Stimulated activated naive CD8-positive, alpha-beta T cell treated with anti-CD3 and anti-CD28 coated beads, Interleukin-15, amount 100 ng/mL, for 72 hours (primary cell): Measurements from ENCODE around the gene SEC23B.
A peak's percentile ranks its signal among the peaks of the same experiment; 100 is the strongest.
"Not testable (repeated sequence)": the region's sequence is repeated elsewhere in the genome, so short reads cannot be mapped to it uniquely, and the experiment has no call there.

Source experiments
- ATAC-seq: fragments of 150-1000 bp; cut with Tn5 transposase; 2 replicates; pipeline ENCODE4 v1.10.0; 2021; ENCODE audit warnings: mild to moderate bottlenecking, moderate library complexity
- DNase-seq, 2 donors: peaks; one replicate each; pipeline ENCODE4 v3.0.0; 2021 to 2022
- H3K27ac Mint-ChIP-seq, 2 donors: one replicate each; pipeline ENCODE4 v1.8.0; 2022; ENCODE audit warnings: mild to moderate bottlenecking in 2 of 2, mixed read lengths in 2 of 2, moderate library complexity in 2 of 2
- H3K27me3 Mint-ChIP-seq: one replicate; pipeline ENCODE4 v1.8.0; 2022; ENCODE audit warnings: mixed read lengths
- H3K4me1 Mint-ChIP-seq: one replicate; pipeline ENCODE4 v1.8.0; 2022; ENCODE audit warnings: mild to moderate bottlenecking, mixed read lengths
- H3K4me3 Mint-ChIP-seq, 2 donors: one replicate each; pipeline ENCODE4 v1.8.0; 2022; ENCODE audit warnings: mild to moderate bottlenecking in 2 of 2, mixed read lengths in 2 of 2, moderate library complexity in 1 of 2
- H3K9me3 Mint-ChIP-seq, 2 donors: one replicate each; pipeline ENCODE4 v1.8.0; 2022; ENCODE audit warnings: mixed read lengths in 2 of 2

The SEC23B gene

GRCh38 chr20:18511571-18511970 lies 3.8 kb downstream of the SEC23B start:
- DNase-seq = no peak
- peak overlapping the region in 1 of 2 donors; percentile 46 for H3K27ac Mint-ChIP-seq
- ATAC-seq = no peak
- no peaks in the 10 kb centered on the region for H3K9me3 Mint-ChIP-seq
- H3K4me1 Mint-ChIP-seq = peaks cover 47% of the 10 kb centered on the region
- no peak overlapping the region for H3K4me3 Mint-ChIP-seq
- no peaks in the 10 kb centered on the region for H3K27me3 Mint-ChIP-seq

GRCh38 chr20:18513208-18513607 lies 5.5 kb downstream of the SEC23B start:
- H3K4me3 Mint-ChIP-seq = no peak overlapping the region
- ATAC-seq (no peak), DNase-seq (no peak)
- H3K27ac Mint-ChIP-seq = no peak overlapping the region
- no peaks in the 10 kb centered on the region for H3K27me3 Mint-ChIP-seq
- H3K9me3 Mint-ChIP-seq = no peaks in the 10 kb centered on the region
- H3K4me1 Mint-ChIP-seq = peaks cover 41% of the 10 kb centered on the region

GRCh38 chr20:18514127-18514526 lies 6.4 kb downstream of the SEC23B start:
- Mint-ChIP-seq H3K27me3 (no peaks in the 10 kb centered on the region), H3K4me1 (peaks cover 33% of the 10 kb centered on the region), H3K9me3 (no peaks in the 10 kb centered on the region), H3K27ac (no peak overlapping the region), H3K4me3 (no peak overlapping the region)
- no peak for DNase-seq
- ATAC-seq = no peak

- Mint-ChIP-seq H3K4me1 (peaks cover 14% of the 10 kb centered on the region), H3K9me3 (no peaks in the 10 kb centered on the region), H3K27ac (no peak overlapping the region), H3K4me3 (no peak overlapping the region), H3K27me3 (no peaks in the 10 kb centered on the region)
- ATAC-seq (no peak), DNase-seq (no peak)
These were observed 8.2 kb downstream of the SEC23B start for GRCh38 chr20:18515973-18516372.

DNA sequence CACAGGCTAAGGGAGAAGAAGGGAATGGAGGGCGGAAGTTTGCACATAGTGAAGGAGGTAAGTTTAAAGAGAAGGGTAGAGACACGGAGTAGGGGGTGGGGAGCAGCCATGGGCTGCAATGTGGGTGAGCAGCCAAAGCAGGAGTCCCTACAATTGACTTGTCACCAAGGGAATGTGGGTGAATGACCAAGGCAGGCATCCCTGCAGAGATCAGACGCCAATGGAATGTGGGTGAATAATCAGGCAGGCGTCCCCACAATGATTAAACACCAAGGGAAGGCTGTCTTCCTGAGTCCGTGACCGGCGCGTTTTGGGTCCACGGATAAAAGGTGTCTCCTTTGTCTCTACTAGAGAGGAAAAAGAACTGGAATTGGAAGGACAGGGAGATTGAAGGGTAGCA lies 14.3 kb downstream of the SEC23B start:
- not testable (repeated sequence) for H3K27ac Mint-ChIP-seq, DNase-seq, H3K4me3 Mint-ChIP-seq, ATAC-seq, H3K4me1 Mint-ChIP-seq, H3K9me3 Mint-ChIP-seq, H3K27me3 Mint-ChIP-seq

- Mint-ChIP-seq H3K27me3 (no peaks in the 10 kb centered on the region), H3K4me3 (no peak overlapping the region), H3K9me3 (no peaks in the 10 kb centered on the region), H3K27ac (peak overlapping the region in 1 of 2 donors; percentile 70), H3K4me1 (no peaks in the 10 kb centered on the region)
- ATAC-seq (no peak), DNase-seq (no peak)
These were observed 15.3 kb downstream of the SEC23B start for GRCh38 chr20:18523066-18523465.

DNA sequence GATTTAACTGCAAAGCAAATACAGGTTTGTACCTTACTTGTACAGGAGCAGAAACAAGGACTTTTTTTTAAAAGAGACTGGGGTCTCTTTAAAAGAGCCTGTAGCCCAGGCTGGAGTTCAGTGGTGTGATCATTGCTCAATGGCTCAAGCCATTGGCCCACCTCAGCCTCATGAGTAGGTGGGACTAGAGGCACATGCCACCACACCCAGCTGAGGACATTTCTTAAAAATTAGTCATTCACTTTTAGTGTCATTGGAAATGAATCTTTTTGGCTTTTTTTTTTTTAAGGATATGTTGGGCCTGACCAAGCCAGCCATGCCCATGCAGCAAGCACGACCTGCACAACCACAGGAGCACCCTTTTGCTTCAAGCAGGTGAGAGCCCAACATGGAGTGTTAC lies 16.9 kb downstream of the SEC23B start:
- Mint-ChIP-seq H3K27ac (no peak overlapping the region), H3K4me1 (no peaks in the 10 kb centered on the region), H3K27me3 (no peaks in the 10 kb centered on the region), H3K4me3 (no peak overlapping the region), H3K9me3 (no peaks in the 10 kb centered on the region)
- ATAC-seq (no peak), DNase-seq (no peak)

DNA sequence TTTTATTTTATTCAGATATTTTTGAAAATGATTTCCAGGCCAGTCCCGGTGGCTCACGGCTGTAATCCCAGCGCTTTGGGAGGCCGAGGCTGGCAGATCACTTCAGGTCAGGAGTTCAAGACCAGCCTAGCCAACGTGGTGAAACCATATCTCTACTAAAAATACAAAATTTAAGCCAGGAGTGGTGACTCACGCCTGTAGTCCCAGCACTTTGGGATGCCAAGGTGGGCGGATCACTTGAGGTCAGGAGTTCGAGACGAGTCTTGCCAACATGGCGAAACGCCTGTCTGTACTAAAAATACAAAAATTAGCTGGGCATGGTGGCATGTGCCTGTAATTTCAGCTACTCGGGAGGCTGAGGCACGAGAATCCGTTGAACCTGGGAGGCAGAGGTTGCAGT lies 19.0 kb downstream of the SEC23B start:
- not testable (repeated sequence) for H3K4me1 Mint-ChIP-seq, DNase-seq, H3K4me3 Mint-ChIP-seq, H3K27me3 Mint-ChIP-seq, H3K27ac Mint-ChIP-seq, H3K9me3 Mint-ChIP-seq, ATAC-seq

GRCh38 chr20:18527339-18527738 lies 19.6 kb downstream of the SEC23B start:
- no peak for DNase-seq
- H3K4me1 Mint-ChIP-seq = no peaks in the 10 kb centered on the region
- no peak for ATAC-seq
- no peaks in the 10 kb centered on the region for H3K27me3 Mint-ChIP-seq
- peak overlapping the region in 1 of 2 donors; percentile 61 for H3K27ac Mint-ChIP-seq
- H3K4me3 Mint-ChIP-seq = no peak overlapping the region
- H3K9me3 Mint-ChIP-seq = no peaks in the 10 kb centered on the region

DNA sequence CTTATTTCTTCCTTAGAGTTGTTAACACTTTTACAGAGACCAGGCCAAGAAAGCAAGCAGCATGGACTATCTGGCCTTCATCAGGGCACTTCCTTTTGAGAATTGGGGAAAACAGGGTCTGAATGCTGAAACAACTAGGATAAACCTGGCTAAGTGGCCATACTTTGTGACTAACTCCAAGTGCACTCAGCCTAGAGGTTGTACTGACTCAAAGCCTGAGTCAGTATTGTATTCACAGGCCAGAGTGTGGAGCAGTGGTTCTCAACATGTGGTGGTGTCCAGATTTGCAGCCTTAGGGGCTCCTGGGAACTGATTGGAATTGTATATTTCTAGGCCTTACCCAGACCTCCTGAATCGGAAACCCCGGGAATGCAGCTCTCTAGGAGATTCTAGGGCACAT lies 20.1 kb downstream of the SEC23B start:
- H3K9me3 Mint-ChIP-seq = no peaks in the 10 kb centered on the region

DNA sequence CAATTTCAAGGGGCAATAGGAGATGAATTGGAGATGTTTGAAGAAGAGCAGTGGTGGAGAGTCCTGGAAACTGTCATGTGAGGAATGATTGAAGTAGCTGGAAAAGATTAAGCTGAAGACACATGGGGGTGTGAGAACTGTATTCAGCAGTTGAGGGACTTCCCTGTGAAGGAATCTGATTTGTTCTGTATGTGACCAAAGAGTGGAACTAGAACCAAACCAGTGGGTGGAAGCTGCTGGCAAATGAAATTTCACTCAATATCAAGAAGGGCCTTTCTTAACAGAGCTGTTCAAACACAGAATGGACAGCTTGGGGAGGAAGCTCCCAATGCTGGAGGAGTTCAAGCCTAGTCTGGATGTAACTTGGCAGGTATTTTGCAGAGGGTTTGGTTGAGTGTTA lies 21.3 kb downstream of the SEC23B start:
- ATAC-seq = no peak
- H3K27me3 Mint-ChIP-seq = no peaks in the 10 kb centered on the region
- DNase-seq = no peak

More for the DNA sequence above, 20.1 kb downstream of the SEC23B start:
- Mint-ChIP-seq H3K27me3 (no peaks in the 10 kb centered on the region), H3K27ac (peak overlapping the region in 1 of 2 donors; percentile 42), H3K4me1 (no peaks in the 10 kb centered on the region), H3K4me3 (no peak overlapping the region)
- ATAC-seq (no peak), DNase-seq (no peak)

GRCh38 chr20:18532626-18533025 lies 24.9 kb downstream of the SEC23B start:
- Mint-ChIP-seq H3K9me3 (no peaks in the 10 kb centered on the region), H3K4me1 (no peaks in the 10 kb centered on the region), H3K27me3 (no peaks in the 10 kb centered on the region), H3K4me3 (no peak overlapping the region), H3K27ac (no peak overlapping the region)
- no peak for ATAC-seq
- no peak for DNase-seq

More for the DNA sequence above, 21.3 kb downstream of the SEC23B start:
- Mint-ChIP-seq H3K4me1 (no peaks in the 10 kb centered on the region), H3K4me3 (no peak overlapping the region), H3K27ac (no peak overlapping the region), H3K9me3 (no peaks in the 10 kb centered on the region)

DNA sequence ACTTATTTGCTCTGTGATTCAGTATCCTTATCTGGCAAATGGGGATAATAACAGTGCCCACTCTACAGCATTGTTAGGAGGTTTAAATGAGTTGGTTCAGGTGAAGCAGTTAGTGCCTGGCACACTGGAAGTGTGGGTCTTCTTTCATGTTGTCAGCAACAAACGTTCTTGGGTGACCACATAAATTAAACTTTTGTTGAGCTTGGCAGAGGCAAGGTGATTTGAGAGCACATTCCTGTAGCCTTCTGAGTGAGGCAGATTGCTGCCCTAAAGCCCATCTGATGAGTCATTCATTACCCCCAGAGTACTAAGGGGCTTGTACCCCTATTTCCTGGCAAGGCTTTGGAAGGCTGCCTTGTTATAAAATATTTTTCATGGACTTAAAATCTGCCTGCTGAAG lies 25.8 kb downstream of the SEC23B start:
- H3K27ac Mint-ChIP-seq = no peak overlapping the region
- H3K4me3 Mint-ChIP-seq = no peak overlapping the region
- no peaks in the 10 kb centered on the region for H3K4me1 Mint-ChIP-seq
- no peaks in the 10 kb centered on the region for H3K27me3 Mint-ChIP-seq
- ATAC-seq = no peak
- no peak for DNase-seq
- H3K9me3 Mint-ChIP-seq = no peaks in the 10 kb centered on the region

GRCh38 chr20:18533978-18534644 lies 26.4 kb downstream of the SEC23B start:
- H3K4me1 Mint-ChIP-seq = no peaks in the 10 kb centered on the region
- DNase-seq = no peak
- no peaks in the 10 kb centered on the region for H3K27me3 Mint-ChIP-seq
- no peak for ATAC-seq
- no peak overlapping the region for H3K4me3 Mint-ChIP-seq
- H3K27ac Mint-ChIP-seq = no peak overlapping the region
- H3K9me3 Mint-ChIP-seq = no peaks in the 10 kb centered on the region

- DNase-seq (no peak), ATAC-seq (no peak)
- Mint-ChIP-seq H3K9me3 (no peaks in the 10 kb centered on the region), H3K4me1 (no peaks in the 10 kb centered on the region), H3K27me3 (no peaks in the 10 kb centered on the region), H3K4me3 (no peak overlapping the region), H3K27ac (no peak overlapping the region)
These were observed 29.9 kb downstream of the SEC23B start for GRCh38 chr20:18537651-18538050.

DNA sequence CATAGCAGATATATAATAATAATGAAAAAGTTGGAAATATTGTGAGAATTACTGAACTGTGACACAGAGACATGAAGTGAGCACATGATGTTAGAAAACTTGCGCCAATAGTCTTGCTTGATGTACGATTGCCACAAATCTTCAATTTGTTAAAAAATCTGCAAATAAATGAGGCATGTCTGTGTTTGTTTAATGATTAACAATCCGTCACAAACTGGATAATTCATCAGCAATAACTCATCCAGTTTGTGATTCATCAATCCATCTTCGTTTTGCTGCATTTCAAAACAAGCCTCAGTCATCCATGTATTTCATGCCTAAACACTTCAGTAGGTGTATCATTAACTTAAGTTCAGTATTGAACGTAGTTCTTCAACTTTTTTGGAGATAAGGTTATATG lies 34.0 kb downstream of the SEC23B start:
- Mint-ChIP-seq H3K9me3 (no peaks in the 10 kb centered on the region), H3K4me3 (no peak overlapping the region), H3K4me1 (no peaks in the 10 kb centered on the region), H3K27me3 (no peaks in the 10 kb centered on the region), H3K27ac (no peak overlapping the region)
- no peak for DNase-seq
- no peak for ATAC-seq

GRCh38 chr20:18543216-18543615 lies 35.5 kb downstream of the SEC23B start:
- Mint-ChIP-seq H3K4me1 (no peaks in the 10 kb centered on the region), H3K4me3 (no peak overlapping the region), H3K9me3 (no peaks in the 10 kb centered on the region), H3K27me3 (no peaks in the 10 kb centered on the region), H3K27ac (peak overlapping the region; percentile 51 to 76)
- DNase-seq = no peak
- no peak for ATAC-seq
